ENCODE measurements around the gene STAT4.

Gene STAT4

DNA sequence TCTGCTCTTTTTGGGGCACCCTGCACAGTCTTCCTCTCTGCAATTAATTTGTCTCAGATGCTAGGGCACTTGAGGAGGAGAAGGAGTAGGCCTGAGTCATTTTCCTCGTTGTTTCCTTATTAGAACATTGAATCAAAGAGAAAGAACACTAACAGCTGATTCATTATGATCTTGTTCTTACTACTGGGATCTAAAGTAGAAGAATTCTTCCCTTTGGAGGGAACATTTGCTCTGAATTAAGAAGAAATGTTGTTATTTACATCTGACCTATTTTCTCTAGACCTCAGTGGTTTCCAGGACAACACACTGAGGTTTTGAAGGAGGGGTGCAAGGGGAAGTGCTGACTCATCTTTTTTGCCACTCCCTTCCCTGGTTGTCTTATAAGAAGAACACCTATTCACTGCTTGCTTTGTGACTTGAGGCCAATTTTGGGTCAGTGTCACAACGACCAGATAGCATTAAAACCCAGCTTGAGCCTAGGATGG lies 112.5 kb downstream of the STAT4 start:
- Histone ChIP-seq H3K27me3 (ENCODE audit: insufficient read depth, low read length) (no peaks in the 10 kb centered on the region), H2AFZ (ENCODE audit: low read depth, low read length) (no peak overlapping the region), H3K4me1 (ENCODE audit: insufficient read depth, low read length) (no peaks in the 10 kb centered on the region), H3K4me3 (ENCODE audit: low read length) (no peak overlapping the region), H3K9me3 (ENCODE audit: low read length) (no peaks in the 10 kb centered on the region), H3K36me3 (ENCODE audit: insufficient read depth, low read length) (no peaks in the 10 kb centered on the region)

DNA sequence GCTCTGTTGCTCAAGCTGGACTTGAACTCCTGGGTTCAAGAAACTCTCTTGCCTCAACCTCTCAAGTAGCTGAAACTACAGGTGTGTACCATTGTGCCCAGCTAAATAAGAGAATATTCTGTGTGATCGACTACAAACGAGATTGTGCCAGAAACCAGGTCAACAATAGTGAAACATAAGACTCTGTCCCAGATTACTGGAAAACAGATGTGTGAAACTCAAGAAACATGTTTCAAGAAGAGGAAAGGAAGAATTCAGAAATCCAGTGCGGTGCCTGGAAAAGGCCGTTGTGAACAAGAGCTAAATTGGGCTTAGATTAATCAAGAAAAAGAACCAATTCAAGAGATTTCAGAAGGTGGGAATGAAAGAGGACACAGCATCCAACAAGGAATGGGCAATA lies 113.4 kb downstream of the STAT4 start:
- Histone ChIP-seq H3K27me3 (ENCODE audit: insufficient read depth, low read length) (no peaks in the 10 kb centered on the region), H3K36me3 (ENCODE audit: insufficient read depth, low read length) (no peaks in the 10 kb centered on the region), H2AFZ (ENCODE audit: low read depth, low read length) (no peak overlapping the region), H3K9me3 (ENCODE audit: low read length) (no peaks in the 10 kb centered on the region), H3K4me3 (ENCODE audit: low read length) (no peak overlapping the region), H3K4me1 (ENCODE audit: insufficient read depth, low read length) (no peaks in the 10 kb centered on the region)

GRCh38 chr2:191036363-191036762 lies 114.4 kb downstream of the STAT4 start:
- Histone ChIP-seq H3K36me3 (ENCODE audit: insufficient read depth, low read length) (no peaks in the 10 kb centered on the region), H3K27me3 (ENCODE audit: insufficient read depth, low read length) (no peaks in the 10 kb centered on the region)

DNA sequence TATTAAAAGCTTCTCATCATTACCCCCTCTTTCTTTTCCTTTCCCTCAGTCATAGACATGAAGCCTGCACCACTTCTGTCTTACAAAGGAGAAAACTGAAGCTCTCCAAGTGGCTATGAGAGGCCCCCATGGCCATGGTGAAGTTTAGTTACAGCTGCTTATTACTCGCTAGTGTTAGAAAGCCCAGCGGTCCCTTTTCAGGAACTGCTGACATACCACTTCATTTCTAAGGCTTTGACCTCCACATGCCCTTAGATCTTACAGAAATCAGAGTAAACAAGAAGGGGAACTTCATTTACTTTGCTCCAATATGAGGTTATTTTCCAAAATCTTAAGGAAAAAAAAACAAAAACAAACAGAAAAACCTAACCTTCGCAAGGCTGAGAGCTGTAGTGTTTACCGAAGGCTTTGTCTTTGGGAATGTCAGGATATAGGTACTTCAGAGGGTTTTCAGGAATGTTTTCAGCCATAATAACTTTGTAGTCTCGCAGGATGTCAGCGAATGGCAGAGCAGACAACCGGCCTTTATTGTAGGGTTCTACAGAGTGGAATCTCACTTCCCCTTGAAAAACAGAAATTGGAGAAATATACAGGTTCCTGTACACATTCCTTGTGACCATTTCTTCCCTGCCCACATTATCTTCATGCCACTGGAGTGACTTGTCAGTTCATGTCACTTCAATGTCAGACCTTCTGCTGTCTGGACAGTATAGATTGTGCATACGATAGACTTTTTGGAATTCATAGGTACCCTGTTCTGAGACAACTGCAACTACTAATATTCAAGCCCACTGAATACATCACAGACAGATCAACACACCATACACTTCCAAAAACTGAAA lies 118.0 kb downstream of the STAT4 start:
- H3K27me3 ChIP-seq (ENCODE audit: insufficient read depth, low read length): no peaks in the 10 kb centered on the region
- H3K36me3 ChIP-seq (ENCODE audit: insufficient read depth, low read length): no peaks in the 10 kb centered on the region
- H2AFZ ChIP-seq (ENCODE audit: low read depth, low read length): peak overlapping the region; percentile 10
- no peaks in the 10 kb centered on the region for H3K9me3 ChIP-seq (ENCODE audit: low read length)
- no peaks in the 10 kb centered on the region for H3K4me1 ChIP-seq (ENCODE audit: insufficient read depth, low read length)
- no peak overlapping the region for H3K4me3 ChIP-seq (ENCODE audit: low read length)

More at GRCh38 chr2:191036363-191036762, 114.4 kb downstream of the STAT4 start:
- H2AFZ ChIP-seq (ENCODE audit: low read depth, low read length): no peak overlapping the region
- H3K4me1 ChIP-seq (ENCODE audit: insufficient read depth, low read length): no peaks in the 10 kb centered on the region
- no peak overlapping the region for H3K4me3 ChIP-seq (ENCODE audit: low read length)
- no peaks in the 10 kb centered on the region for H3K9me3 ChIP-seq (ENCODE audit: low read length)

- H3K36me3 ChIP-seq (ENCODE audit: insufficient read depth, low read length): no peaks in the 10 kb centered on the region
- H3K9me3 ChIP-seq (ENCODE audit: low read length): no peaks in the 10 kb centered on the region
- no peaks in the 10 kb centered on the region for H3K27me3 ChIP-seq (ENCODE audit: insufficient read depth, low read length)
- no peak overlapping the region for H3K4me3 ChIP-seq (ENCODE audit: low read length)
- H3K4me1 ChIP-seq (ENCODE audit: insufficient read depth, low read length): no peaks in the 10 kb centered on the region
- H2AFZ ChIP-seq (ENCODE audit: low read depth, low read length): no peak overlapping the region
These were observed 119.5 kb downstream of the STAT4 start for GRCh38 chr2:191031256-191031655.

GRCh38 chr2:191030521-191031154 lies 120.2 kb downstream of the STAT4 start:
- Histone ChIP-seq H3K4me3 (ENCODE audit: low read length) (no peak overlapping the region), H3K9me3 (ENCODE audit: low read length) (no peaks in the 10 kb centered on the region), H3K36me3 (ENCODE audit: insufficient read depth, low read length) (no peaks in the 10 kb centered on the region), H3K27me3 (ENCODE audit: insufficient read depth, low read length) (no peaks in the 10 kb centered on the region), H3K4me1 (ENCODE audit: insufficient read depth, low read length) (no peaks in the 10 kb centered on the region), H2AFZ (ENCODE audit: low read depth, low read length) (no peak overlapping the region)

- no peaks in the 10 kb centered on the region for H3K27me3 ChIP-seq (ENCODE audit: insufficient read depth, low read length)
- no peaks in the 10 kb centered on the region for H3K9me3 ChIP-seq (ENCODE audit: low read length)
- no peaks in the 10 kb centered on the region for H3K36me3 ChIP-seq (ENCODE audit: insufficient read depth, low read length)
- H3K4me1 ChIP-seq (ENCODE audit: insufficient read depth, low read length): no peaks in the 10 kb centered on the region
- H3K4me3 ChIP-seq (ENCODE audit: low read length): no peak overlapping the region
- H2AFZ ChIP-seq (ENCODE audit: low read depth, low read length): no peak overlapping the region
These were observed 121.4 kb downstream of the STAT4 start for GRCh38 chr2:191029280-191029950.

DNA sequence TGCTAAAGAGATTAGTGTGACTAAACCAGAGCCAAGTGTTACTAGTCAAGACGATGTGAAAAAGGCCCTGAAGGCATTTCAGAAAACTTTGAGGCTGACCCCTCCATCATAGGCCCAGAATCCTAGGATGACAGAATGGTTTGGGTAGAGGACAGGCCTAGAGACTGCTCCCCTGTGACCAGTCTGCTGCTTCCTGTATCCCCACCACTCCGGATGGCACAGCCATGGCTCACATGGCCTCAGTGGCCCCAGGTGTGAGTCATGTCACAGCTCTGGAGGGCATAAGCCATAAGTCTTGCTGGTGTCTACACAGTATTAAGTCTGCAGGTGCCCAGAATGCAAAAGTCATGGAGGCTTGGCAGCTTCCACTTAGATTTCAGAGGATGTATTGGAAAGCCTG lies 124.4 kb downstream of the STAT4 start:
- Histone ChIP-seq H3K4me3 (ENCODE audit: low read length) (no peak overlapping the region), H3K36me3 (ENCODE audit: insufficient read depth, low read length) (no peaks in the 10 kb centered on the region), H3K9me3 (ENCODE audit: low read length) (no peaks in the 10 kb centered on the region), H3K4me1 (ENCODE audit: insufficient read depth, low read length) (no peaks in the 10 kb centered on the region), H3K27me3 (ENCODE audit: insufficient read depth, low read length) (no peaks in the 10 kb centered on the region), H2AFZ (ENCODE audit: low read depth, low read length) (no peak overlapping the region)

GRCh38 chr2:191025135-191025534 lies 125.7 kb downstream of the STAT4 start:
- Histone ChIP-seq H3K27me3 (ENCODE audit: insufficient read depth, low read length) (no peaks in the 10 kb centered on the region), H3K4me3 (ENCODE audit: low read length) (no peak overlapping the region), H3K9me3 (ENCODE audit: low read length) (no peaks in the 10 kb centered on the region), H3K4me1 (ENCODE audit: insufficient read depth, low read length) (peaks cover 6% of the 10 kb centered on the region), H2AFZ (ENCODE audit: low read depth, low read length) (no peak overlapping the region), H3K36me3 (ENCODE audit: insufficient read depth, low read length) (no peaks in the 10 kb centered on the region)

DNA sequence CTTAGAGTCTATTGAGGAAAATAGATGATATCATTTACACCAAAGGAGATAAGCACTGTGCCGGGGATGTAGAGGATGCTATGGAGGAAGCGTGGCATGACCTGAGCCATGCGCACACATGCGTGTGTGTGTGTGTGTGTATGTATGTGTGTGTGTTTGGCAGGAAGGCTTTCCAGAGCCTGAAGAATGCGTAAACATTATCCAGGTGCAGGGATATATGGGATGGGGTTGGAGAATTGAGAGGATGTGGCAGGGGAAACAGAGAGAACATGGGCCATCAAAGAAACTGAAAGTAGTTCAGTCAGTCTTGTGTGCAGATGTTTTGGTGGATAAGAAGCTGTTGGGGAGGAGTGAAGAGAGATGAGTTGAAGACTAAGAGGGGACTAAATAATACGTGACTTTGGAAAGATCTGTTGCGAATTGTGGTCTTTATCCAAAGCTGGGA lies 127.5 kb downstream of the STAT4 start:
- no peaks in the 10 kb centered on the region for H3K9me3 ChIP-seq (ENCODE audit: low read length)

DNA sequence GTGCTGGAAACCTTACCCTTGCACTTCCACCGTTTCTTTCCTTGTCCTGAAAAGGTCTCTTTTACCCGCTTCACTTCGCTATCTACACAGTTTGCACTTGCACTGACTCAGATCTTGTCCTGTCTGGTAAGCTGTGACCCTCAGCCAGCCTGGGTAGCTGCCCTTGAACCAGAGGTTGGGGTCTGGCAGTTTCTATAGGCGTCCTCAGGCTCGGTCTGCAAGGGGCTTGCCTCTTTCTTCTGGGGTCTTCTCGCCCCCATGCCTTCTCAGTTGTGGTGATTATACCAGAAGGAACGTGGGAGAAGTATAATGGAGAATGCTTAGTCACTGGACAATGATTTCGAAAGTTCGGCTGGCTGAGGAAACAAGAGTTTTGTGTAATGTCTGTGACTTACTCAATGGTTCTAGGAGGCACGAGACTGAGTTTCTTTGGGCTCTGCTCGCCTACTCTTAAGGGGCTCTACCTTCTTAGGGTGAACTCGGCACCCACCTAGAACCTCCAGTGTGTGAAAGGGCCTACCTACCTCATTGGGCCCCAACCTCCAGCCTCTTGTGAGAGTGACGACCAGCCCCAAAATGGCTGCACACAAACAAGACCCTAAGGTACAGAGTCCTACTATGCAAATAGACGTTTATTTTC lies 129.9 kb downstream of the STAT4 start:
- Histone ChIP-seq H2AFZ (ENCODE audit: low read depth, low read length) (peak overlapping the region; percentile 41), H3K27me3 (ENCODE audit: insufficient read depth, low read length) (no peaks in the 10 kb centered on the region), H3K9me3 (ENCODE audit: low read length) (no peaks in the 10 kb centered on the region), H3K4me1 (ENCODE audit: insufficient read depth, low read length) (peaks cover 6% of the 10 kb centered on the region), H3K4me3 (ENCODE audit: low read length) (peak overlapping the region; percentile 56), H3K36me3 (ENCODE audit: insufficient read depth, low read length) (no peaks in the 10 kb centered on the region)

More for the DNA sequence above, 127.5 kb downstream of the STAT4 start:
- no peak overlapping the region for H3K4me3 ChIP-seq (ENCODE audit: low read length)
- H3K36me3 ChIP-seq (ENCODE audit: insufficient read depth, low read length): no peaks in the 10 kb centered on the region
- H3K4me1 ChIP-seq (ENCODE audit: insufficient read depth, low read length): peaks cover 6% of the 10 kb centered on the region
- no peak overlapping the region for H2AFZ ChIP-seq (ENCODE audit: low read depth, low read length)
- no peaks in the 10 kb centered on the region for H3K27me3 ChIP-seq (ENCODE audit: insufficient read depth, low read length)

DNA sequence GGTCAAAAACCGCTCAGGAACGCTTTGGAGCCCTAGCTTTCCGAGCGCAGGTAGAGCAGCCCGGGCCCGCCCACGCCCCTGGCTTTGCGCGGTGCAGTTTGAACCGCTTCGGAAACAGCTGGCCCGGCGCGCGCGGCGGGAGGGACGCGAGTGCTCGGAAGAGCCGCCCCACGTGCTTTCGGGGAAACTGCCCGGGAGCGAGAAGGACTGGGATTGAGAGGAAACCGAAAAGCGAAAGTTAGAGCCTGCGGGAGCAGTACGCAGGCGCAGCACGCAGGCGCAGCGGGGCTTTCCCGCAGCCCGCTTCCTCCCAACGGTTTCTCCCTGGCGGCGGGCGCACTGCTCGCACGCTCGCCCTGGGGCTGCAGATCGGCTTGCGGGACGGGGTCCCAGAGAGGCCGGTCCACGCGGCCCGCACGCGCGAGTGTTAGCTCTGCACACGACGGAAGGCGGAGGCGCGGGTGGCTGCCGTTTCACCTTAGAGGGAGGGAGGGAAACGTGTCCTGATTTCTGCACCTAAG lies 130.5 kb downstream of the STAT4 start:
- H3K4me3 ChIP-seq (ENCODE audit: low read length): peak overlapping the region; percentile 56
- H3K27me3 ChIP-seq (ENCODE audit: insufficient read depth, low read length): no peaks in the 10 kb centered on the region
- H2AFZ ChIP-seq (ENCODE audit: low read depth, low read length): peak overlapping the region; percentile 41
- no peaks in the 10 kb centered on the region for H3K36me3 ChIP-seq (ENCODE audit: insufficient read depth, low read length)
- peaks cover 6% of the 10 kb centered on the region for H3K4me1 ChIP-seq (ENCODE audit: insufficient read depth, low read length)
- no peaks in the 10 kb centered on the region for H3K9me3 ChIP-seq (ENCODE audit: low read length)
